Endothelial cell (in vitro differentiated cells): ENCODE data around the gene PDK2. TPM values are rescaled to one million over a fixed set of nuclear protein-coding genes. Genes with fewer than 3 reads are reported as not detected.

Experiments used
- DNase-seq: peaks from one replicate; pipeline ENCODE4 v3.0.0; 2021; ENCODE audit warnings: low spot score
- H3K27ac Mint-ChIP-seq: one replicate; pipeline ENCODE4 v1.8.0; 2021; ENCODE audit warnings: mixed read lengths, inconsistent platforms; ENCODE audit not compliant: unreplicated experiment
- H3K27me3 Mint-ChIP-seq: one replicate; pipeline ENCODE4 v1.8.0; 2021; ENCODE audit warnings: mild to moderate bottlenecking, moderate library complexity, mixed read lengths, inconsistent platforms; ENCODE audit not compliant: unreplicated experiment
- H3K36me3 Mint-ChIP-seq: one replicate; pipeline ENCODE4 v1.8.0; 2021; ENCODE audit warnings: mild to moderate bottlenecking, low read depth, mixed read lengths, inconsistent platforms; ENCODE audit not compliant: unreplicated experiment
- H3K4me1 Mint-ChIP-seq: one replicate; pipeline ENCODE4 v1.8.0; 2021; ENCODE audit warnings: mild to moderate bottlenecking, mixed read lengths, inconsistent platforms; ENCODE audit not compliant: unreplicated experiment
- H3K4me3 Mint-ChIP-seq: one replicate; pipeline ENCODE4 v1.8.0; 2021; ENCODE audit warnings: mild to moderate bottlenecking, mixed read lengths, inconsistent platforms; ENCODE audit not compliant: unreplicated experiment
- H3K9me3 Mint-ChIP-seq: one replicate; pipeline ENCODE4 v1.8.0; 2021; ENCODE audit warnings: mixed read lengths, inconsistent platforms; ENCODE audit not compliant: unreplicated experiment
- total RNA-seq: library from RNA; stranded (reverse); fragmentation: NEBNext Ultra II Directional; extraction: Animal tissue kit (Norgen Biotek cat#: 25700); gene quantifications from one replicate; pipeline ENCODE4 v1.2.1, GENCODE V29; 2021; ENCODE audit not compliant: unreplicated experiment
- TF ChIP-seq, protein P1 (sequence below): fragments of 200-600 bp; sonication (generic); IDR thresholded peaks from one replicate; pipeline ENCODE4 v1.5.0; 2021; ENCODE audit warnings: antibody characterized with exemption; ENCODE audit not compliant: unreplicated experiment

The PDK2 gene
- total RNA-seq, 1 donor from 2014 or later = 37.1 TPM

DNA sequence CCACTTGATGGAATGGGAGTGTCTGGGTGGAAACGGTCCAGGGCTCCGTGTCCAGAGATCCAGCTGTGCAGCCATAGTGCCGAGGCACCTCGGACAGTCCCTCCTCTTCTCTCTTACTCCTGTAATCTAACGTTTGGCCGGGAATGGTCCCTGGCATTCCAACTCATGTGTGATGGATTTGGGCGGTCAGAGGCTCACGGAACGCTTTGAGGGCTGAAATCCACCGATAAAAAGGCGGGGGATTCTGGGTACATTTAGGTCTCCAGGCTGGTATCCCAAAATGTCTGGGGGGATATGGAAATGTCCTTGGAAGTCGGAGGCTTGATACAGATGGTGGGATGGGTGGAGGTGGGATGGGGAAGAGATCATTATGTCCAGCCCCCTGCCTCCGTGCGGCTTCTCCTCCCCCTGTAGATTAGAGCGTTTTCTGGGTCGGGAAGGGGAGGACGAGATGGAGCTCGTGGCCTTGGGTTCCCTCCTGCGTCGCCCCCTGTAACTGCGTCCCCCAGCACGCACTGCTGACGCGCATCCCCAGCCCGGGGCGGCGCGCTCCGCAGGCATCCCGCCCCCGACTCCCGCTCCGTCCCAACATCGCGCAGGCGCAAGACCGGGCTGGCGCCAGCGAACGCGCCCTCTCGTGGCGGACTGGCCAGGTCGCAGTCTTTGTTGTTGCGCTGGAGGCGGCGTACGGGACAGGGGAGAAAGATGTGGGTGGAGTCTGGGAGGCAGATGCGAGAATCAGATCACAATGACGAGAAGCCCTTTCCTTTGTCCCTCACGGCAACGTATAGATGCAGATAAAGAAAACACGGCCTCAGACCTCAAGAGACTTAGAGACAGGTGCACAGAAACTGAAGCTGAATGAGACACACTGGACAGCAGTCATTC lies 66.1 kb downstream of the PDK2 start:
- TF ChIP-seq, protein P1, sequence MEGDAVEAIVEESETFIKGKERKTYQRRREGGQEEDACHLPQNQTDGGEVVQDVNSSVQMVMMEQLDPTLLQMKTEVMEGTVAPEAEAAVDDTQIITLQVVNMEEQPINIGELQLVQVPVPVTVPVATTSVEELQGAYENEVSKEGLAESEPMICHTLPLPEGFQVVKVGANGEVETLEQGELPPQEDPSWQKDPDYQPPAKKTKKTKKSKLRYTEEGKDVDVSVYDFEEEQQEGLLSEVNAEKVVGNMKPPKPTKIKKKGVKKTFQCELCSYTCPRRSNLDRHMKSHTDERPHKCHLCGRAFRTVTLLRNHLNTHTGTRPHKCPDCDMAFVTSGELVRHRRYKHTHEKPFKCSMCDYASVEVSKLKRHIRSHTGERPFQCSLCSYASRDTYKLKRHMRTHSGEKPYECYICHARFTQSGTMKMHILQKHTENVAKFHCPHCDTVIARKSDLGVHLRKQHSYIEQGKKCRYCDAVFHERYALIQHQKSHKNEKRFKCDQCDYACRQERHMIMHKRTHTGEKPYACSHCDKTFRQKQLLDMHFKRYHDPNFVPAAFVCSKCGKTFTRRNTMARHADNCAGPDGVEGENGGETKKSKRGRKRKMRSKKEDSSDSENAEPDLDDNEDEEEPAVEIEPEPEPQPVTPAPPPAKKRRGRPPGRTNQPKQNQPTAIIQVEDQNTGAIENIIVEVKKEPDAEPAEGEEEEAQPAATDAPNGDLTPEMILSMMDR = peak; percentile 86
- H3K9me3 Mint-ChIP-seq = no peaks in the 10 kb centered on the region
- peak overlapping the region; percentile 89 for H3K4me3 Mint-ChIP-seq
- H3K36me3 Mint-ChIP-seq = peaks cover 4% of the 10 kb centered on the region
- peak overlapping the region; percentile 45 for H3K27ac Mint-ChIP-seq
- H3K4me1 Mint-ChIP-seq = peaks cover 17% of the 10 kb centered on the region
- DNase-seq = peak; percentile 98
- peaks cover 8% of the 10 kb centered on the region for H3K27me3 Mint-ChIP-seq

Other genes with a start within 250 kb of the PDK2 start
- not detected for gene TAC4, start 247.3 kb upstream of the PDK2 start, total RNA-seq
- gene DLX4, start 126.2 kb upstream of the PDK2 start, total RNA-seq = 0.36 TPM
- 0.13 TPM for gene DLX3, start 100.1 kb upstream of the PDK2 start, total RNA-seq
- 5.0 TPM for gene ITGA3, start 39.2 kb upstream of the PDK2 start, total RNA-seq
- gene SAMD14, start 34.8 kb downstream of the PDK2 start, total RNA-seq = 82.0 TPM
- gene PPP1R9B, start 55.3 kb downstream of the PDK2 start, total RNA-seq = 101 TPM
- gene SGCA, start 70.7 kb downstream of the PDK2 start, total RNA-seq = not detected
- 6.8 TPM for gene COL1A1, start 106.3 kb downstream of the PDK2 start, total RNA-seq
- 28.1 TPM for gene TMEM92, start 179.1 kb downstream of the PDK2 start, total RNA-seq